IPS DF 4.7 (cell line): ENCODE results near the gene GDA.

Experiments used
- DNase-seq: peaks from one replicate; pipeline ENCODE4 v3.0.0-alpha.2; 2013; ENCODE audit warnings: low spot score; ENCODE audit errors: extremely low read depth

GDA gene

DNA sequence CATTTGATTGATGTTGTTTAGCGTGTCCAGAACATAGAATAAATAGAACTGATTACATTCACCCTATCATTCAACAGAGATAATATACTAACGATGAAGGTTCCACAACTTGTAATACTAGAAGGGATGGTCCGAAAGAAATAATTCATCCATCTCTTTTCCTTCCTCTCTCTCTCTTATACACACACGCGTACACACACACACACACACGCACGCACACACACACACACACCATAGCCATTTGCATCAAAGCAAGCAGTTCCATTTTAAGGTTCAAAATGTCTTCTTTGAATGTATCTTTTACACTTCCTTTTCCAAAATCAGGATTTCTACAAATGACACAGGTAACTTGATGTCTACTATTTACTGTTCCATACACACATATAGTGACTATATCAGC is 887 bp downstream of the GDA start:
- DNase-seq, result no peak

DNA sequence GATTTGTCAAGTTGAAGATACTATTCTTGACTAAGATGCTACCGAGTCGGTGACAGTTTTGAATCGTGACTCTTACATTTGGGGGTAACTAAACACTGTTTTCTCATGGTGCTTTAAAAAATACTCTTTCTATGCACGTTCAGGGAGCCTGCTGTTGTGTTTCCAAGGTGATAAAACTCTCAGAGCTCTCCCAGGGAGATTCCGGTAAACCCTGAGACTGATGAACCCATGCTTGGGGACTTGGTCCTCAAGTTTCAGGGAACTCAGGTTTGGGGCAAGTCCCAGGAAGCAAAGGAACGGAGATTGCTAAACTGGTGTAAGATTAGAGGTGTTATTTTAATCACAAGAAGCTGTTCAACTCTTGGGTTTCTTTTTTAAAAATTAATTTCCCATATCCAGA is 1.4 kb downstream of the GDA start:
- DNase-seq, result no peak

DNA sequence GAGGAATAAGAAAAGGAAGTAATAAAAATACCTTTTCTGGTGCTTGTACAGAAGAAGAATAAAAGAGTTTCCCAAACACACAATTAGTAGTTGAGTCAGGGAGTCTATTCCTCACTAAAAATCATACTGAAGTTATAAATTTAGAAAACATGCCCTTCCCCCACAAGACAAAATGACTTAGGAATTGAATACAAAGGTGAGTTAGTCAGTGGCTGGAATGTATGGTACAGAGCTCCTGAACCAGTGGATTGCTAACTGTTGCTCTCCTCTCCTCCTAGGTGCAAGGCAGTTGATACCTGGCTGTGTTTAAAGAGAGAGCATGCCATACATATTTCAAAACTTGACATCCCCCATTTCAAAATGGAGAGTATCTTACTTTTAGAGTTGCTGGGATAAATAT is 1.9 kb downstream of the GDA start:
- no peak for DNase-seq

DNA sequence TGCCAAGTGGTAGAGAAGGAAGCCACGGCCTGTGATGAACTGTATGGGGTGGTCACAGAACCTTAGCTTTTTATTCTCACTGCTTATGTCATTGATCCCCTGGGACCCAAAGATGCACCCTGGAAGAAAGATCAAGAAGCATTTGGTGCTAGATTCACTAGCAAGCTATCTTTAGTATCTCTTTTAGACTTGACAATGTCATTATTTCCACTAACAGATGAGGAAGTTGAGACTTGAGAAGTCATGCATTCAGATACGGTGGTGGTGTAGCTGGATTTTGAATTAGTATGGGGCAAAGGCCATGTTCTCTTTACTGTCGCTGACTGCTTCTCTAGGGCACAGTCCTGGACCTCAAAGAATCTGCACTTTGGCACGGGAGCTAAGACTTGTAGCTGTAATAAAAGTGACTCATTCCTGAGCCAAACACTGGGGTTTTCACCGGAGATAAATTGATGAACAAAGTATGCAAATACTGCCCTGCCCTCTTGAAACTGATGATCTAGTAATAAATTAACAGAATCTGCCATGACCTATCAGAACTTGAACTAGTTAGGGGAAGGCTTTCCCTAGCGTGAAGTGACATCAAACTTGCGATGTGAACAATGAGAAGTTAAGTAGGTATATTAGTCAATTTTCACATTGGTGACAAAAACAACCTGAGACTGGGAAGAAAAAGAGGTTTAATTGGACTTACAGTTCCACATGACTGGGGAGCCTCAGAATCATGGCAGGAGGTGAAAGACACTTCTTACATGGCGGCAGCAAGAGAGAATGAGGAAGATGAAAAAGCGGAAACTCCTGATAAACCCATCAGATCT is 5.4 kb downstream of the GDA start:
- no peak for DNase-seq

DNA sequence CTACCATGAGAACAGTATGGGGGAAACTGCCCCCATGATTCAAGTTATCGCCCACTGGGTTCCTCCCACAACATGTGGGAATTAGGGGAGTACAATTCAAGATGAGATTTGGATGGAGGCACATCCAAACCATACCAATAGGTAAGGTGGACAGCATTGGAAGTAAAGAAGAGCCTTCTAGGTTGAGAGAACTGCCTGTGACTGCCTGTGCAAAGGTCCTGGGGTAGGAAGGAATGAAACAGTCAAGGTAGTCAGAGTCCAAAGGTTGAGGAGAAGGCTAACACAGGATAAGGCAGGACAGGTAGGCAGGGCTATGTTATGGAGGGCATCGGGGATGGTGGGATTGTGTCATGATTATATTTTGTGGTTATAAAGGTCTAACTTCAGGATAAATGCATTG is 6.1 kb downstream of the GDA start:
- DNase-seq, result no peak

DNA sequence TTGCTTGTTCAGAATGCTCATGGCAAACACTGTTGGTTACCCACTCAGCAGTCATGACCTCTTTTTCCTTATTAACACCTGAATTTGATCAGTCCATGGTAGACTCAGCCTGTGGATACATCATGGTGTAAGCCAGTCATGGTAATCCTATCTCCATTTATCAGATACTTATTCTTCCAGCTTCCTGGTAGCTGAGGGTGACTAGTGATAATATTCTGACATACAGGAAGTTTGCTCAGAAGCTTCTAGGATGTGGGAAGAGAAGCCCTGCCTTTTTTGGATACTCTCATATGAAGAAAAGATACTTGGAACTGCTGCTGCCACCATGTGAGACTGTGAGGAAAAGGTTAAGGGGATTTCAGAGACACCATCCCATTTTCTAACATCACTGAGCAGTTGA is 7.3 kb downstream of the GDA start:
- no peak for DNase-seq

DNA sequence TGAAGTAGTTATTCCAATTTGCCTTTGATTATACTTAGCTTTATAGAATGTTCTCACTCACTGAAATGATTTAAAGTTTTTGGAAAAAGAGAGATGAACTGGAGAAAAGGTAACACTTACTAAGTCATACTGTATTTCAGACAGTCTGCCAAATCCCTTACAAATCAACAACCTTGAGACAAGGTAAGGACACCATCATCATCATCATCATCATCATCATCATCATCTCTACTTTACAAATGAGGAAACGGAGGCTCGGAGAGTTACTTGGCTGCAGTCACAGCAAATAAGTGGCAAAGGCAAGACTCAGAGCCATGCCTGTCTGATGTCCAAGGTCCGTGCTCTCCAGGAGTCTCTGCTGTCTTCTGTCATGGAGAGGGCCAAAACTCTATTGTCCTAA is 9.4 kb downstream of the GDA start:
- no peak for DNase-seq

DNA sequence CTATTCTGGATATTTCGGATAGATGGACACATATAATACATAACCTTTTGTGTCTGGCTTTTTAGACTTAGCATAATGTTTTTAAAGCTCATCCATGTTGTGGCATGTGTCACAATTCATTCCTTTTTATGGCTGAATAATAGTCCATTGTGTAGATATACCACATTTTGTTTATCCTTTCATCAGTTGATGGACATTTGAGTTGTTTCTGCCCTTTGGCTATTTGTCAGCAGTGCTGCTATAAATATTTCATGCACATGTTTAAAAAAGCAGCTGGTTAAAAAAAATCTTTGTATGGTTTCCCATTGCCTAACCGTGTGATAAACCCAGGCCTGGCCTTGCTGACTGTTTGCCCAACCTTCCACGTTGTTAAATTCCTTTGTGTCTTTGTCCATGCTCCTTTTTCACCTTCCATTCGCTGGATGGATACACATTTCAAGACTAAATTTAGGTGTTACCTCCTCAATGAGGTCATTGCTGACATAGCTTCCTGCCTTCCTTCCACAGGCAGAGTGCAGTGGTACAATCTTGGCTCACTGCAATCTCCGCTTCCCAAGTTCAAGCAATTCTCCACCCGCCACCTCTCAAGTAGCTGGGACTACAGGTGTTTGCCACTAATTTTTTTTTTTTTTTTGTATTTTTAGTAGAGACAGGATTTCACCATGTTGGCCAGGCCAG is 11.3 kb downstream of the GDA start:
- no peak for DNase-seq

DNA sequence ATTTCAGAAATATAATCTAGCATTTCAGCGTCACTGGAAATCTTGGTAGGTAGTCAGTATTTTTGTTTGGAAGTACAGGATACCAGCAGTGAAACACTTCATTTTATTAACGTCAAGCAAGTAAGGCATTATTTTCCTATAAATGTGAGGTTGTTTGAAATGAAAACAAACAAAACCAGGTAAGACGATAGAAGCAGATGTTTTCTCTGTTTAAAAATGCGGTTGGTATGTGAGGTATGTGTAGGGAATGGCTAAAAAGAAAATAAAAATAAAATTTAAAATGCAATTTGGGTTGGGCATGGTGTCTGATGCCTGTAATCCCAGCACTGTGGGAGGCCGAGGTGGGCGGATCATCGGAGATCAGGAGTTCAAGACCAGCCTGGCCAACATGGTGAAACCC is 16.1 kb downstream of the GDA start:
- no peak for DNase-seq

DNA sequence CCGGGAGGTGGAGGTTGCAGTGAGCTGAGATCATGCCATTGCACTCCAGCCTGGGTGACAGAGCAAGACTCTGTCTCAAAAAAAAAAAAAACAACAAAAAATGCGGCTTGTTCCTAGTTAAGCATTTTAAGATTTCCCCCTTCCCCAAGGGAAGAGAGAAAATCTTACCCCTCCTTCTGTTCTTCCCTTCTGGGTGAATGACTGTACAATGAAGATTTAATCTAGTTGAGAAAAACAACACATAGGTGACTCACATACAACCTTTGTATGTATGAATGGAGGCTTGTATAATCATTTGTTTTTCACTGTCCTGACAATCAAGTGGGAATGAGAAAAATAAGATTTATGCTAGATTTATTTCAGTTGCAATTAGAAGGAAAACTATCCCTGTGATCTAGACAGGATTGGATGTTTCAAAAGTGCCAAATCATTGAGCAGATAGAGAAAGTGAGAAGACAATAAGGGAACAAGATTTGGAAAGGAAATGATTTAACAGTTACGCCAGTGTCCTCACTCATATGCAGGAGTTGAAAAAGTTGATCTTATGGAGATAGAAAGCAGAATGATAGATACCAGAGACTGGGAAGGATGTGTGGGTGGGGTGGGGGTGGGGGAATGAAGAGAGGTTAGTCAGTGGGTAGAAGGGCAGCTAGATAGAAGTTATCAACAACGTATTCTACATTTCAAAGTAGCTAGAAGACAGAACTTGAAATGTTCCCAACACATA is 16.7 kb downstream of the GDA start:
- no peak for DNase-seq

DNA sequence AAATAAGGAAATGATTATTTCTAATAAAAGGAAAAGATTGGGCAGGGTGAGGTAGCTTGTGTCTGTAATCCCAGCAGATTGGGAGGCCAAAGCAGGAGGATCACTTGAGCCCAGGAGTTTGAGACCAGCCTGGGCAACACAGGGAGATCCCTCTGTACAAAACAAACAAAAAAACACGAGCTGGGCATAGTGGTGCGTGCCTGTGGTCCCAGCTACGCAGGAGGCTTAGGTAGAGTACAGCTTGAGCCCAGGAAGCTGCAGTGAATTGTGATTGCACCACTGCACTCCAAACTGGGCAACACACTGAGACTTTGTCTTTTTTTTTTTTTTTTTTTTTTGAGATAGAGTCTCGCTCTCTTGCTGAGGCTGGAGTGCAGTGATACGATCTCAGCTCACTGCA is 18.8 kb downstream of the GDA start:
- DNase-seq, result no peak

DNA sequence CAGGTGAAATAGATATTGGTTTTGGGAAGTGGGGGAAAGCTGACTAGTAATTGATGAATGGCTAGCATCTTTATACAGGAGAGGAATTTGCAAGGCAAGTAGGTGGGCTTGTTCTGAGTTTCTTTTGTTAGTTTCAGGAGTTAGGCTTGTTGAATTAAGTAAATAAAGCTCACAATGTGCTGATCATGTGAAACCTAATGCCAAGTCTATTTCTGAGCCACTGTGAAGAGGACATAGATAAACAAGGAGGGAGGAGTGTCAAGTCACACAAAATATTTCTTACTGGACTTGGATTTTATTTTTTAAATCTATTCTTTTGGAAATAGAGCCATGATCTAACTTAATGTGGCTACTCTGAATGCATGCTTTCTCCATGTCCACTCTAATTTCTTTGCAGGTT is 19.9 kb downstream of the GDA start:
- DNase-seq, result no peak

DNA sequence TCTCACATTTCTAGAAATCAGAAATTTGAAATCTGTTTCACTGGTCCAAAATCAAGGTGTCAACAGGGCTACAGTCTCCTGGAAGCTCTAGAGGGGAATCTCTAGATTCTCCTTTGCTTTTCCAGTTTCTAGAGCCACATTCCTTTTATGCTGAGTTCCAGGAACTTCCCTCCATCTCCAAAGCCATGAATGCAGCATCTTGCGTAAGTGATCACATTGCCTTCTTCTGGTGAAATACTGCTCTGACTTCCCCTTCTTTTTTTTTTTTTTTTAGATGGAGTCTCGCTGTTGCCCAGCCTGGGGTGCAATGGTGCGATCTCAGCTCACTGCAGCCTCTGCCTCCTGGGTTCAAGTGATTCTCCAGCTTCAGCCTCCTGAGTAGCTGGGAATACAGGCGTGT is 23.8 kb downstream of the GDA start:
- no peak for DNase-seq

DNA sequence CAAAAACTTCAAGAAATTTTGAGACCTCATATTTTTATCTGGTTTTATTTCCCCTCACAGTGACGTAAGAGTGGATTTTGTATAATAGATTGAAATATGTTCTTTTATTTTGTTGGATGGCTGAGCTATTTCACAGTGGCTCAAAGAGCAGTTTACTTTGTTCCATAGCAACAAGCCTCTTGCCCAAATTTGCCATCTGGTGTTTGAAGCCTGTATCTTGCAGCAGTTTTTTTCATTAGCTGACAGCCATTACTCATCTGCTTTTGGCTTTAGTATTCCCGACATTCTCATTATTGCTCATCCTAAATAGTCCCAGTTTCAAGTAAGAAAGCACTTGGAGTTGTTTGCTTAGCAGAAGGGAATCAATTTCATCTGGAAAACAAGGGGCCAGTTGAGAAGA is 36.3 kb downstream of the GDA start:
- no peak for DNase-seq

DNA sequence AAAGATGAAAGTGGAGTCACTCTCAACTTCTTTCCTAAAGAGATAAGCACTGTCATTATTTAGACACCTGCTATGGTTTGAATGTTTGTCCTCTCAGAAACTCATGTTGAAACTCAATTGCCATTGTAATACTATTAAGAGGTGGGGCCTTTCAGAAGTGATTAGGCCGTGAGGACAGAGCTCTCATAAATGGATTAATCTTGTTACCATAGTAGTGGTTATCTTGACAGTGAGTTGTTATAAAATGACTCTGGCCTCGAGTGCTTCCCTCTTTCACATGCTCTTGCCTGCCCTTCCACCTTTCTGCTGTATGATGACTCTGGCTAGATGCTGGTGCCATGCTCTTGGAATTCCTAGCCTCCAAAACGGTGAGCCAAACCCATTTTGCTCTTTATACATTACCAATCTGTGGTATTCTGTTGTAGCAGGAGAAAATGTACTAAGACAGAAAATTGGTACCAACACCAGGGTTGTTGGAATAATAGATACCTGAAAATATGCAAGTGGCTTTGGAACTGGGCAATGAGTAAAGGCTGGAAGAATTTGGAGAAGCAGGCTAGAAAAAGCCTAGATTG is 38.0 kb downstream of the GDA start:
- DNase-seq, result no peak

DNA sequence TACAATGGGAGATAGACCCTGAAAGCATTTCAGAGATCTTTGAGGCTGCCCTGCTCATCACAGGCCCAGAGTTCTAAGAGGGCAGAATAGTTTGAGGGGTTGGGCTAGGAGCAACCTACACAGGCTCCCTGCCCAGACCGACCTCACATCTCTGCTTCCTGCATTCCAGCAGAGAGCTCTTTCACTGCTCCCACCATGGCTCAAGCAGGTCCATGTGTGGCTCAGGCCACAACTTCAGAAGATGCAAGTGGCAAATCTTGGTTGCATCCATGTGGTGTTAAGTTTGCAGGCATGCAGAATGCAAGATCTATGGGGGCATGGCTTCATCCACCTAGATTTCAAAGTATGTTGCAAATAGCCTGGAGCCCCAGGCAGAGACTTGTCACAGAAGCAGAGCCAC is 39.0 kb downstream of the GDA start:
- DNase-seq, result no peak

DNA sequence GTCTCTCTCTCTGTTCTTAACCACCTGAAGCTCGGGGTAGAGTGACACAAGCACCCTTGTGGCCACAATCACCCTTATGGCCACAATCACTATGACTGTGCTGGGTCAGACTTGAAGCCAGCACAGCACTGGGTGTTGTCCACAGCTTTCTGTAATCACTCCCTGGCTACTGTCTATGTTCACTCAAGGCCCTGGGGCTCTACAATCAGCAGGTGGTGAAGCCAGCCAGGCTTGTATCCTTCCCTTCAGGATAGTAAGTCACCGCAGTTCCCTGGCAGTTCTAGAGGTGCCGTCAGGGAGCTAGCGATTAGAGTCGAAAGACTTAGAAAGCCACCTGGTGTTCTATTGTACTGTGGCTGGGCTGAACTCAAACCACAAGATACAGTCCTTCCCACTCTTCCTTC is 44.2 kb downstream of the GDA start:
- DNase-seq, result no peak

DNA sequence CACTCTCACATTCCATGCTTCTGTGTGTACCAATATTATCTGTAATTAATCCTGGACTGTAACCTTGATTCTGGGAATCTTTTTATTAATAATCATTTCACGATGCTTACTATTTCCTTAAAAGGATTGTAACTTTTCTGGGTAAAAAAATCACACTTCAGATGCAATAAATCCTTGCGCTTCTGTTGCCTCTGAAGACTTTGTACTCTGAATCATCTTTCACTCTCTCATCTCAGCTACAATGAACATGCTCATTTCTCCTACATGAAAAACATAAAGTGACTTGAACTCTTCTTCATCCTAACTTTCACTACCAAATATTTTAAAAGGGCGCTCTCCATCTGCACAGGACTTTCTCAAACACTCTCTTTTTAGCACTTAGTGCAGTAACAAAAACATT is 50.0 kb downstream of the GDA start:
- no peak for DNase-seq

DNA sequence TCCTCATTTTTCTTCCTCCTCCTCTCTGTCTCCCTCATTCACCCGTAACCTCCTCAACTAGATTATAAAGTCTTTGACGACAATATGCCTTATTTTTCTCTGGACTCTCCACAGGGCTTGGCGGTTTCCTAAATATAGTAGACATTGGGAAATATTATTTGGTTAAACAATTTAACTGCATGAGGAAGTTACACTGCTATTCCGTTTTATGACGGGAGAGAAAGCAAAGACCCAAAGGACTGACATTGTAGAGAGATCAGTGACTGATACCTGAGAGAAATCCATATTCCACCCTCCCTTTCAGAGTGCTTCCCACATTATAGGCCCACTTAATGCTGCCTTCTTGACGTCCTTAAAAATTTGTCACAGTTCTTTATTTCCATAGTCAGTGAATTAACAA is 51.2 kb downstream of the GDA start:
- no peak for DNase-seq

DNA sequence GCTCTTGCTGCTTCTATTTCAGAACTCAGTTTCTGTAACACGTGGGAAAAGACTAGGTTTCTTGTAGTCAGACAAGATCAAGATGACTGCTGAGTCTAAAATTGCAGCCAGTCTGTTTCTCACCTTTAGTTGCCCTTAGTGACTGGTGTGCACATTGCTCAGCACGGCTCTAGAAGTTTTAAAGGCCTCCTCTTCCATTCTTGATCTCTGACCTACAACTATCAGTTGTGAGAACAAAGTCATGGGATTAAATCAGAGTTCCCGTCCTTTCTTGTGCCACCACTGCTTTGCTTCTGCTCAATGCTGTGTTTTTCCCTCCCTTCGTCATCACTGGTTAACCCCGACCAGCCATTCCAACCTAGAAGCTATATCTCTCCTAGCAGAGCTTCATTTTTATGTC is 52.8 kb downstream of the GDA start:
- no peak for DNase-seq

DNA sequence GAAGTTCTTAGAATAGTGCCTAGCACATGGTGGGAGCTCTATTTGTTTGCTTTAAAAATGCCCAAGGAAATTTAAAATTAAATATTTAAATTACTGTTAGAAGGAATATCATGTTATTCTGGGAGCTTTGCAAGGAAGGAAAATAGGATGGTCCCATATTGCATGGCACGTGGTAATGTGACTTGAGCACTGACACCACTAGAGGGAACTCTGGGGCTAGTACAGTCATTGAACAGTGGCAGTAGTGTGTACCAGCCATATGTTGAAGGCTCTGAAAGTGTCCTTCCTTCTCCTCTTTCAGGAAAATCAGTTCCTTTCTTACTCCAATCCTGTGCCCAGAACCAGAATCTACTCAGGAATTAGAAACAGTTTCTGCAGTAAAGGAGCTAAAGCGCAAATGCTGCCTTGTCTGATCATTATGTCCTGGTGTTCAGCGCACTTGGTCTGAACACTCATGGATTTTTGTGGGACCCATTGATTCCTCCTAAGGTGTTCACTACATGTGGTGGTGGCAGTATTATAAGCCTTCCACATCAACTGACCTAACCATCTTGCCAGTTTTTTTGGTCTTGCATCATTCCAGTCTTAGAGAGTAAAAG is 54.1 kb downstream of the GDA start:
- DNase-seq, result peak; percentile 25

DNA sequence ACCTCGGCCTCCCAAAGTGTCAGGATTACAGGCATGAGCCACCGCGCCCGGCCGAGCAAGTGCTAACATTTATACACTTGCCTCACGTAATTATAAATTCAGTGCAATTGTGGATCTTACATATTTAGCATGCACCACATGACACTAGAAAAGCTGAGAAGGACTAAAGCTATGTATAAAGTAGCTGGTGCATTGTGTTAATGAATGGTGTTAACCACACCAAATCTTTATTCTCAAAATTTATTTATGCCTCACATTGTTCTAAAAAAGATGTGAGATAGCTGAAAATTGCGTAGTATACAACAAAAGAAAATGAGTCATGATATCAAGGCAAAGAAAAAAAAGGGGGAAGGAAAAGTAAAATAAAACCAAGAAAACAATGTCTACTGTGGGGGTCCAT is 54.8 kb downstream of the GDA start:
- no peak for DNase-seq
